Epithelial cell of proximal tubule (primary cell): ENCODE results near the gene TMEM150C. TPM values are rescaled to one million over a fixed set of nuclear protein-coding genes. Genes with fewer than 3 reads are reported as not detected.

ENCODE experiments used
- DNase-seq: peaks from one replicate; pipeline ENCODE4 v3.0.0-alpha.2; 2011; ENCODE audit warnings: low read depth
- H3K4me3 ChIP-seq: 2 replicates; pipeline ENCODE4 v1.5.1; 2011; ENCODE audit warnings: low read depth, mild to moderate bottlenecking, low read length
- CTCF ChIP-seq: conservative IDR thresholded peaks from 2 replicates; pipeline ENCODE4 v1.5.1; 2012; ENCODE audit warnings: low read depth, mild to moderate bottlenecking, low read length
- total RNA-seq: library from RNA; depleted of rRNA; stranded (reverse); fragments of >200 nt; gene quantifications from 2 replicates; pipeline ENCODE4 v1.2.3, GENCODE V29; 2015

The TMEM150C gene
- total RNA-seq, 1 donor from 2014 or later = 2.9 TPM

GRCh38 chr4:82585690-82586435, 24.1 kb upstream of the TMEM150C start:
- no peak for TF ChIP-seq CTCF
- no peak for DNase-seq
- no peak overlapping the region for H3K4me3 ChIP-seq

GRCh38 chr4:82584931-82585330, 23.1 kb upstream of the TMEM150C start:
- no peak for DNase-seq
- no peak for TF ChIP-seq CTCF

GRCh38 chr4:82583897-82584587, 22.3 kb upstream of the TMEM150C start:
- DNase-seq = no peak
- H3K4me3 ChIP-seq = no peak overlapping the region
- no peak for TF ChIP-seq CTCF

More at GRCh38 chr4:82584931-82585330, 23.1 kb upstream of the TMEM150C start:
- no peak overlapping the region for H3K4me3 ChIP-seq

GRCh38 chr4:82579932-82580331, 18.1 kb upstream of the TMEM150C start:
- no peak for DNase-seq
- no peak for TF ChIP-seq CTCF
- H3K4me3 ChIP-seq = no peak overlapping the region

- DNase-seq = no peak
- TF ChIP-seq CTCF = peak; percentile 45
- no peak overlapping the region for H3K4me3 ChIP-seq
These were observed 17.1 kb upstream of the TMEM150C start for GRCh38 chr4:82578935-82579334.

- no peak overlapping the region for H3K4me3 ChIP-seq
- DNase-seq = no peak
- no peak for TF ChIP-seq CTCF
These were observed 15.7 kb upstream of the TMEM150C start for GRCh38 chr4:82577451-82577850.

GRCh38 chr4:82569727-82570126, 7.9 kb upstream of the TMEM150C start:
- no peak for TF ChIP-seq CTCF
- no peak overlapping the region for H3K4me3 ChIP-seq
- DNase-seq = no peak
